Stomach (tissue), 9 donors: ENCODE measurements around the gene ASMTL. TPM values are rescaled to one million over a fixed set of nuclear protein-coding genes. Genes with fewer than 3 reads are reported as not detected.

Source experiments
- DNase-seq, 2 donors: peaks; one replicate each; pipeline versions ENCODE4 v3.0.0 to v3.0.0-alpha.2; 2013 to 2019
- H3K27ac ChIP-seq, 5 donors: fragments of 200-600 bp in 4 of 5; sonication (generic) in 4 of 5; one replicate each; pipeline ENCODE4 v1.5.1; 2013 to 2019; ENCODE audit warnings: mild to moderate bottlenecking in 1 of 5, moderate library complexity in 1 of 5
- H3K27me3 ChIP-seq, 3 donors: fragments of 200-600 bp; sonication (generic); one replicate each; pipeline ENCODE4 v1.5.1; 2017 to 2019; ENCODE audit warnings: mixed run types in 1 of 3
- H3K36me3 ChIP-seq, 4 donors: fragments of 200-600 bp; sonication (generic); 1 replicate in 3 of 4; 2 replicates in 1 of 4; pipeline ENCODE4 v1.5.1; 2016 to 2019
- H3K4me1 ChIP-seq, 4 donors: fragments of 200-600 bp; sonication (generic); one replicate each; pipeline ENCODE4 v1.5.1; 2016 to 2019
- H3K4me3 ChIP-seq, 4 donors: fragments of 200-600 bp; sonication (generic) in 3 of 4; one replicate each; pipeline ENCODE4 v1.5.1; 2016 to 2019; ENCODE audit warnings: mild to moderate bottlenecking in 1 of 4
- H3K9me3 ChIP-seq, 4 donors: fragments of 200-600 bp; sonication (generic); one replicate each; pipeline ENCODE4 v1.5.1; 2016 to 2019
- EP300 ChIP-seq: sonication (generic); formaldehyde crosslinking; IDR thresholded peaks from one replicate; pipeline ENCODE4 v1.6.1; 2017; ENCODE audit warnings: antibody characterized with exemption
- POLR2A ChIP-seq, 4 donors: fragments of 450-650 bp; IDR thresholded peaks; one replicate each; pipeline ENCODE4 v1.6.1; 2016; ENCODE audit warnings: antibody characterized with exemption in 4 of 4, control low read depth in 2 of 4, mild to moderate bottlenecking in 1 of 4, moderate library complexity in 1 of 4
- POLR2AphosphoS5 ChIP-seq, 3 donors: sonication (generic); formaldehyde crosslinking; IDR thresholded peaks; one replicate each; pipeline ENCODE4 v1.6.1; 2016; ENCODE audit warnings: antibody characterized with exemption in 3 of 3
- WGBS, 5 donors: extraction: QIAGEN DNeasy Blood & Tissue Kit in 3 of 5; methylation state at CpG; one replicate each; pipeline versions ENCODE4 v1.1.5 to v1.1.7; 2013 to 2018; 5-methylcytosine and 5-hydroxymethylcytosine counted together
- intact Hi-C: fragments of 100-400 bp; cut with DNase I; formaldehyde crosslinking; loops from one replicate; pipeline ENCODE4 v1.15.1; 2023; ENCODE audit warnings: low total_unique reads
- polyA plus RNA-seq, 3 donors: library from polyadenylated mRNA; stranded (reverse); fragments of 200-250 nt; gene quantifications; one replicate each; pipeline ENCODE4 v1.2.3, GENCODE V29; 2013
- total RNA-seq, 5 donors: library from RNA; depleted of rRNA; stranded (reverse); fragments of >200 nt; gene quantifications; one replicate each; pipeline versions ENCODE4 v1.1.0 to v1.2.3, GENCODE V29; 2014 to 2016
- TF ChIP-seq, protein P1 (sequence below), 7 experiments: fragments of 450-650 bp in 4 of 7; fragments of 200-600 bp in 3 of 7; sonication (generic) in 3 of 7; IDR thresholded peaks; one replicate each; pipeline ENCODE4 v1.5.1; 2016 to 2019; ENCODE audit warnings: antibody characterized with exemption in 7 of 7, control low read depth in 2 of 7, mild to moderate bottlenecking in 1 of 7
- donor health status: healthy with polysubstance abuse.
- donor health status: Bipolar disorder and iron deficiency.
- donor health status: healthy.

ASMTL gene
- total and polyA plus RNA-seq, 8 donors: 5.8 to 45.8 (median 17.9) TPM

DNA sequence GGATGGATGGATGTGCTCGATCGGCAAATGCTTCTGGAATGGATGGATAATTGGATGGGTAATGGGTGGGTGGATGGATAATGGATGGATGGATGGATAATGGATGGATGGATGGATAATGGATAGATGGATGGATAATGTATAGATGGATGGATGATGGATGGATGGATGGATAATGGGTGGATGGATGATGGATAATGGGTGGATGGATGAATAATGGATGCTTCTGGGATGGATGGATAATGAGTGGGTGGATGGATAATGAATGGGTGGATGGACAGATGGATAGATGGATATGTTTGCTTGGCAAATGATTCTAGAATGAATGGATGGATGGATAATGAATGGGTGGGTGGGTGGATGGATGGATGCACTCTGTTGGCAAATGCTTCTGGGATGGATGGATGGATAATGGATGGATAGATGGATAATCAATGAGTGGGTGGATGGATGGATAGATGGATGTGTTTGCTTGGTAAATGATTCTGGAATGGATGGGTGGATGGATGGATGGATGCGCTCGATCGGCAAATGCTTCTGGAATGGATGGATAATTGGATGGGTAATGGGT is 57.0 kb downstream of the ASMTL start:
- intact Hi-C loops: loop anchor here (10.0 kb wide), 1 partner anchor 59 kb away; the partner anchor contains the start of gene ASMTL
- no peaks in the 10 kb centered on the region for H3K27me3 ChIP-seq
- H3K4me3 ChIP-seq: no peak overlapping the region
- peaks cover 4 to 28% (median 20%) of the 10 kb centered on the region in 4 donors for H3K4me1 ChIP-seq
- TF ChIP-seq EP300 (no peak), POLR2A (IDR thresholded peaks at IDR 0.05) (no peak)
- no peak overlapping the region for H3K27ac ChIP-seq
- 92 to 99% (median 98%) methylated on average over 5 of the region's 5 CpGs for WGBS, 5 donors
- H3K36me3 ChIP-seq: peaks cover 0 to 46% (median 30%) of the 10 kb centered on the region in 4 donors
- H3K9me3 ChIP-seq: no peaks in the 10 kb centered on the region
- DNase-seq: no peak

DNA sequence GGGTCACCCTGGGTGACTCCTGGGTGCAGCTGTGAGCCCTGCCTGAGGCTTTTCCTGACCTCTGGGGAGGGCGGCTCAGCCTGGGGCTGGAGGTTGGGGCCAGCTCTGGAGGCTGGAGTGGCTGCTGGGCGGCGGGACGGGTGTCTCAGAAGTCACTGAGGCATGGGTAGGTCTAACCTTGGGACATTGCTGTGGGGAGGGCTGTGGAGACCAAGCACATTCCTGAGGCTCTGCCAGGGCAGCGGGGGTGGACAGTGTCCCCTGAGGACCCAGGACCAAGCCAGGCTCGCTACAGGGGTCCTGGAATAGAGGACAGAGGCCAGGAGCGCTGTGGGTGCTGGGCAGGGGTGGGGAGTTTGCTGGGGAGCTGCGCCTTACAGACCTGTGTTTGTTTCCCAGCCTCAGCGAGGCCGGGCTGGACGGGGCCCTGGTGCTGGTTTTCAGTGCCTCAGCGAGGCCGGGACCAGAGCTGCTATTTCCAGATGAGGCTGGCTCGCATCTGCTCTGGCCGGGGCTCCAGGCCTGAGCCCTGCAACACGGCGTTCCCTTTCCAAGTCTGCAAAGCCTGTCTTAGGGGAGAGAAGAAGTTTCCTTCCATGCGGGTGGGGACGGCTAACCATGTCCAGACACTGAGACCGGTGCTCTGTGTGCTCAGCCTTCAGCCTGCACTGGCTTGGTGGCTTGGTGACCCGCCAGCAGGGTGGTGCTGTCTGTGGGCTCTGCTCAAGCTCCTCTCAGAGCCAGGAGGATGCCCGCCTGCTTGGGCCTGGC is 57.8 kb downstream of the ASMTL start:
- intact Hi-C loops: loop anchor here (10.0 kb wide), 1 partner anchor 60 kb away; the partner anchor contains the start of gene ASMTL
- no peak overlapping the region for H3K4me3 ChIP-seq
- H3K4me1 ChIP-seq: peaks cover 12 to 36% (median 29%) of the 10 kb centered on the region in 4 donors
- no peak for DNase-seq
- no peaks in the 10 kb centered on the region for H3K9me3 ChIP-seq
- TF ChIP-seq POLR2AphosphoS5 (IDR thresholded peaks at IDR 0.05) (no peak), POLR2A (IDR thresholded peaks at IDR 0.05) (no peak), EP300 (no peak)
- TF ChIP-seq, protein P1, sequence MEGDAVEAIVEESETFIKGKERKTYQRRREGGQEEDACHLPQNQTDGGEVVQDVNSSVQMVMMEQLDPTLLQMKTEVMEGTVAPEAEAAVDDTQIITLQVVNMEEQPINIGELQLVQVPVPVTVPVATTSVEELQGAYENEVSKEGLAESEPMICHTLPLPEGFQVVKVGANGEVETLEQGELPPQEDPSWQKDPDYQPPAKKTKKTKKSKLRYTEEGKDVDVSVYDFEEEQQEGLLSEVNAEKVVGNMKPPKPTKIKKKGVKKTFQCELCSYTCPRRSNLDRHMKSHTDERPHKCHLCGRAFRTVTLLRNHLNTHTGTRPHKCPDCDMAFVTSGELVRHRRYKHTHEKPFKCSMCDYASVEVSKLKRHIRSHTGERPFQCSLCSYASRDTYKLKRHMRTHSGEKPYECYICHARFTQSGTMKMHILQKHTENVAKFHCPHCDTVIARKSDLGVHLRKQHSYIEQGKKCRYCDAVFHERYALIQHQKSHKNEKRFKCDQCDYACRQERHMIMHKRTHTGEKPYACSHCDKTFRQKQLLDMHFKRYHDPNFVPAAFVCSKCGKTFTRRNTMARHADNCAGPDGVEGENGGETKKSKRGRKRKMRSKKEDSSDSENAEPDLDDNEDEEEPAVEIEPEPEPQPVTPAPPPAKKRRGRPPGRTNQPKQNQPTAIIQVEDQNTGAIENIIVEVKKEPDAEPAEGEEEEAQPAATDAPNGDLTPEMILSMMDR (IDR thresholded peaks at IDR 0.05): no peak
- H3K27ac ChIP-seq: peak overlapping the region in 1 of 5 donors; percentile 38
- 86 to 94% (median 91%) methylated on average over 19 to 22 of the region's 22 CpGs for WGBS, 5 donors
- H3K36me3 ChIP-seq: peaks cover 6 to 46% (median 31%) of the 10 kb centered on the region in 4 donors
- H3K27me3 ChIP-seq: no peaks in the 10 kb centered on the region

DNA sequence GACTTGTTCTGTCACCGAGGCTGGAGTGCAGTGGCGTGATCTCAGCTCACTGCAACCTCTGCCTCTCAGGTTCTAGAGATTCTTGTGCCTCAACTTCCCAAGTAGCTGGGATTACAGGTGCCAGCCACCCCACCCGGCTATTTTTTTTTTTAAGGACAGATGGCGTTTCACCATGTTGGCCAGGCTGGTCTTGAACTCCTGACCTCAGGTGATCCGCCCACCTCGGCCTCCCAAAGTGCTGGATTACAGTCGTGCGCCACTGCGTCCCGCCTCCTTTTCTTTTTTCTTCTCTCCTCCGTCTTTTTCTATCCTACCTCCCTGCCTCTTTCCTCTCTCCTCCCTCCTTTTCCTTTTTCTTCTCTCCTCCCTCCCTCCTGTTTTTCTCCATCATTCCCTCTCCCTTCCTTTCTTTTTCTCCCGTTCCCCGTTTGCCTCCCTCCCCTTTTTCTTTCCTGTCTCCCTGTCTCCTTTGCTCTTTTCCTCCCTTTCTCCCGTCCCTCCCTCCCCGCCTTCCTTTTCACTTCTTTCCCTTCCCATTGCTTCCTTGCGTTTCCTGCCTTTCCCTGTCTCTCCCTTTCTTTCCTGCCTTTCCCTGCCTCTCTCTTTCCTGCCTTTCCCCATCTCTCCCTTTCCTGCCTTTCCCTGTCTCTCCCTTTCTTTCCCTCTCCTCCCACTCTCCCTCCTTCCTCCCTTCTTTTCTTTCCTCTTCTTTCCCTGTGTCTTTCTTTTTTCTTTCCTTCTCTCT is 58.7 kb downstream of the ASMTL start:
- Histone ChIP-seq H3K4me1 (peaks cover 21 to 45% (median 37%) of the 10 kb centered on the region in 4 donors), H3K36me3 (peaks cover 15 to 48% (median 37%) of the 10 kb centered on the region in 4 donors), H3K27me3 (no peaks in the 10 kb centered on the region), H3K9me3 (no peaks in the 10 kb centered on the region), H3K27ac (peak overlapping the region in 2 of 5 donors; percentile 20 to 38), H3K4me3 (no peak overlapping the region)
- 68 to 74% (median 70%) methylated on average over 14 to 16 of the region's 16 CpGs for WGBS, 5 donors
- TF ChIP-seq POLR2AphosphoS5 (IDR thresholded peaks at IDR 0.05): no peak
- no peak for TF ChIP-seq EP300
- TF ChIP-seq, protein P1 (IDR thresholded peaks at IDR 0.05): no peak
- no peak for TF ChIP-seq POLR2A (IDR thresholded peaks at IDR 0.05)
- intact Hi-C loops: loop anchor here (10.0 kb wide), 1 partner anchor 61 kb away; the partner anchor contains the start of gene ASMTL
- DNase-seq: peak in 1 of 2 donors; percentile 3

DNA sequence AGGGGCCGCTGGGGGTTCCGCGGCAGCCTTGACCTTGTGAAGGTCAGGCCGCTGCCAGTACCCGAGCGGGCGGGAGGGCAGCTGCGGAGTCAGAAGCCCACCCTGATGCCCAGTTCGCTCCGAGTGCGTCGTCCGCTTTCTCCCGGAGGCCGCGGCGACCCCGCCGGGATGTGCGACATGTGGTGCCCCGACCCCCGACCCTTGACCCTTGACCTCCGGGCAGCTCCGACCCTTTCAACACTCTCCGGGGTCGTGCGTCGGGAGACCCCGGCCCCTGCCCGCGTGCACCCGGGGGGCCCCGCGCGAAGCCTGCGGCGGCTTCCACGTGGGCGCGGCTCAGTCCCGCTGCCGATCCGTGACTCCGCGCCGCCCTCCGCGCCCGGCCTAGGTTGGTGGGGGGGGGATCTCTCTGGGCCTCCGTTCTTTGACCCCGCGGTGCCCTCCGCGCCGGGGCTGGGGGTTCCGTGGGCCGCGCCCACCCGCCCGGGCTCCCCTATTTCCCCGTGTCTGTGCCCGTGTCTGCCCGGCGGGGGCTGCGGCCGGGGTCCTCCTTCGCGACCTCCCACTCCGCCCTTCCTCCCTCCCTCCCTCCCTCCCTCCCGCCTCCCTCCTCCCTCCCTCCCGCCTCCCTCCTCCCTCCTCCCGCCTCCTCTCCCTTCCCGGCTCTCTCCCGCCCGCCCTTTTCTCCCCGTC is 60.2 kb downstream of the ASMTL start:
- DNase-seq: peak; percentile 65 to 91
- TF ChIP-seq EP300 (no peak), POLR2AphosphoS5 (IDR thresholded peaks at IDR 0.05) (peak in 1 of 3 donors; percentile 28)
- intact Hi-C loops: loop anchor here (10.0 kb wide), 1 partner anchor 62 kb away; the partner anchor contains the start of gene ASMTL
- H3K27me3 ChIP-seq: no peaks in the 10 kb centered on the region
- peaks cover 30 to 51% (median 47%) of the 10 kb centered on the region in 4 donors for H3K36me3 ChIP-seq
- H3K27ac ChIP-seq: peak overlapping the region; percentile 97 to 100 (median 99)
- peak overlapping the region; percentile 92 to 100 (median 96) for H3K4me3 ChIP-seq
- no peaks in the 10 kb centered on the region for H3K9me3 ChIP-seq
- 0 to 1% (median 0%) methylated on average over 8 to 70 of the region's 76 CpGs for WGBS, 5 donors
- peaks cover 33 to 60% (median 49%) of the 10 kb centered on the region in 4 donors for H3K4me1 ChIP-seq
